HG02623 (cell line): ENCODE results near the gene PCLO.
A peak's percentile ranks its signal among the peaks of the same experiment; 100 is the strongest.

Source experiments
- ATAC-seq: cut with Tn5 transposase; IDR thresholded peaks from one replicate; pipeline ENCODE4 v1.9.1; 2021; ENCODE audit warnings: moderate library complexity; ENCODE audit not compliant: unreplicated experiment

Gene PCLO

DNA sequence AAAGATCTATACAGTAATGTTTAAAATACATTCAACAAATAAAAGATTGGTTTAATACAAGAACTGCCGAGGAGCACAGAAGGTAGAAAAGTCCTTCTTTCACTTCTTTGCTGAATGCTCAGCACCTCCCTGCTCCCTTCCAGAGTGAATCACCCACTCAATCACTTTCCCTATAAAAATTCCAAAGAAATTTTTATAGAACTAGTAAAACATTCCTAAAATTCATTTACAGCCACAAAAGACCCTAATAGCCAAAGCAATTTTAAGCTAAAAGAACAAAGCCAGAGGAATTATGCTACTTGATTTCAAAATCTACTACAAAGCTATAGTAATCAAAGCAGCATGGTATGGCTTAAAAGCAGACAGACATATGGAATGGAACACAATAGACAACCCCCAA is 320.9 kb downstream of the PCLO start:
- no peak for ATAC-seq

DNA sequence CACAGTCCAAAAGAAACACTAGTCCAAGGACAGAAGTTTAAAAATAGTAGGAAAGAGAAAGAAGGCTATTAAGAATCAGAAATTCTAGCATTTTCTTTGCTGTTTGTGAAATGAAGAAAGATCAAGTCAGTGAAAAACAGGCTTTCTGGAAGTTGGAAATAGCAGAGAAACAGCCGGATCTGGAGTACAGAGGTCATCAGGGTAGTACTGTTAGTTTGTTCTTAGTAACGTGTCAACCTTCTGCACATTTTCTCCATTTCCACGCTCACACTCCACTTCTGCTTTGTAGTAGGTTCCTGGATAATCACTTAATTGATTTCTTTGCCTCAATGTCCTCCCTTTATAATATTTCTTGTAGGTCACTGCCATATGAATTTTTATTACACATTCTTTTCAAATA is 322.6 kb downstream of the PCLO start:
- no peak for ATAC-seq

DNA sequence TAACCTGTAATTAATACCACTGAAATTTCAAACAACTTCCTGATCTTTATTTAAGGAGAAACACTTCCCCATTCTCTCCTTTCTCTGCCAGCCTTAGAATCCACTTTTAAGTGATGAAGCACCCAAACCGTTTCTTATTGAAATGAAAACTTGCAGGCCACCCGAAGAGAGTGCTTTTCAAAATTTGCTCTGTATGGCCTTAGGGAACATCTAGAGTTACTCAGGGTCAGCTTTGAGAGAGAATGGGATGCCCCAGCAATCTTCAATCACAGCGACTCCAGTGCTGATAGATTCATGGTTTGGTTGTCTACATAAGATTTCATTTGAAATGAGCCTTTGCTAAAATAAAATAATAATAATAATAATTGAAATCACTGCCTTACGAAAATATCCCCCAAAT is 323.1 kb downstream of the PCLO start:
- ATAC-seq: no peak

DNA sequence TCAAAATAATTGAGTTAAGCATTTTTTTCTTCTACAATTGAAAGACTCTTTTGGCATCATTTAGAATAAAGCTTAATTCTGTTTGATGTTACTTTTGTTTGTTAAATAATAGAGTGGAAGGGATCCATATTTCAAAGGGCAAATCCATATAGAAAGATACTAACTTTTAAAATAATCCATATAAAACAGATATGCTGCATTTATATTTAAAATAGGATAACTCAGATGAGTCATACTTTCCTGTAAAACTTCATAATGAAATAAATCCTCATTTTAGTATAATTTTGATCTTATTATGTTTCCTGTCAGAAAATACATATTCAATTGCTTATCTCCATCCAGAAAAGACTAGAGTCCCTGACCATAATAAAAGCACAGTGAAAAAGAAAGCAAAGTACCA is 323.6 kb downstream of the PCLO start:
- ATAC-seq: no peak

DNA sequence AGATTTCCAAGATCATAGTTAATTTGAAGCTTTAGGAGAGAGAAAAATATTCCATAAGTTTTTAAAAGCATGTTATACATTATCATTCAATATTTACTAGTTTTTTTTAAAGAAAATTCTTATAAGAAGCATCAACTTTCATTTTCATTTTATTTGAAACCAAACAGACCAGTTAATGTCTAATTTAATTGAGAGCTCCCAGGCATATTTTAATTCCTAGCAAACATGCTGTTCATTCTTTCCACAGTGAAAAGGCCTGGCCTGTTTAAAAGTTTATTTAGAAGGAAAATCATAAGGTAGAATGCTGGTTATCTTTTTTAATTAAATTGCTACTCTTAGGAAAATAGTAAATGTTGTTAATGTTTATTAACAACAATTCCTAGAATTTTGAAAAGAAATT is 324.4 kb downstream of the PCLO start:
- no peak for ATAC-seq

DNA sequence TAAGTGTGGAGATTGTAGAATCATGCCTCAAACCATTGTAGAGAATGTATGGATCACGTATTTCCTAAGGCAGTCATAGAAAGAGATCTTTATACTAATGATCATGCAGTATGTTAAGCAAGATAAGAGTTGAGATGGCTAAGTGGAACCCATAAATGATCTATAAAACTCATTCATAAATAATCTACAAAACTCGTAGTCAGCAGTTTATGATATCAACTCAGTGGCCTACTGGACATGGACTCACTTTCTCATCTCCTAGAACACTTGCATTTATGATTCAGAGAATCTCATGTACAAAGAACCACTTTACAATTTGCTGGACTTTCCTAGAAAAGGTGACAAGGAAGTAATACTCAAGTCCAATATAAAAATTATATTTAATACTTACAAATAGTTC is 339.6 kb downstream of the PCLO start:
- ATAC-seq: no peak

DNA sequence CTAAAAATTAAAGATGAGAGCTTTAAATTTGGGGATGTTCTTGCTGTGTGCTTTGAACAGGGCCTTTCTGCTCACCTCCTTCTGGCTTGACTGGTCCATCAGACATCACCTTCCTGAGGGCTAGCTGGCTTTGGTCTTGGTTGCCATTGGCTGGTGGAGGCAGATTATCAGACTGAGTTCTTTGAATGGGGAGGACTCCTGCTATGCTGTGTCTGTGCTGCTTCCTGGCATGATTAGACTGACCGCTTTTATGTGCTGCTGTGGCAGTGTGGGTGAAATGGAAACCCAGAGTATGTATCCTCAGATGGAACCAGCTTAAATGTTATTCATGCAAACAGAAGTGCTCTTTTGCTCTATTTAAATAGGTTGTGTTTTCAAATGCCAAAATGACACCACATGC is 341.6 kb downstream of the PCLO start:
- ATAC-seq: no peak

GRCh38 chr7:82818171-82818570 is 344.5 kb downstream of the PCLO start:
- no peak for ATAC-seq

DNA sequence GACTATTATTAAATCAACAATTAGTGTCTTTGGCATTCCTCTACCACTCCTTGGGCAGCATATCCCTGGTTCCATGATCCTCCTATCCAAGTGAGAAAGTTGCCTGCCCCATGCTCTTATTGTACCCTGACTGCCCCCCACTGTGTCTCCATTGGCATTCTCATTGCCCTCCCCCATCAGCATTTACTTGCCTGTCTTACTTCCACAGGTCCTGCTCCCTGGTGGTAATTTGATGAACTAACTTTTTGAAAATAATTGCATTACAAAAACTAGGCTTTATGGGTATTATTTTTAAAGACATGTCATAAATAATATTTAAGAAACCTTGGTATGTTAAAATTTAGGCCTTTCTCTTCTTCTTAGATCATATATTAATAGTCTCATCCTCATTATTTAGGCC is 346.4 kb downstream of the PCLO start:
- ATAC-seq: no peak

GRCh38 chr7:82810558-82811259 is 352.0 kb downstream of the PCLO start:
- ATAC-seq: peak; percentile 82

DNA sequence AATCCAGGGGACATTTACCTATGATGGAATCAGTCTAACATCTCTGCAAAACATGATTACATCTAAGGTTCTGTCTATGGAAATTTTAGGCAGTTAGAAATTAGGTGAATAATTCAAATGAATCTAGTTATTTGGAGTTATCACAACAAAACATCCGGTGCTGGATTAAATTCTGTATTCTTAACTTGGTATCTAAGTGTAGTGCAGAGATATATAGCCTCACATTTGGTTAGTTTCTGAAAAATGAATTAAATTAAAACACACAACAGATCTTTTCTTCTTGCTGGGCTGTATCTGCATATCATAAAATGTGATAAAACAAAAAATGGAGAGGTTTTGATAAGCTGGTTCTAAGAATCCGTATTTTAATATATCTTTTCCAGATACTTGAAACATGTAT is 354.1 kb downstream of the PCLO start:
- no peak for ATAC-seq

GRCh38 chr7:82805527-82805960 is 357.1 kb downstream of the PCLO start:
- no peak for ATAC-seq

- no peak for ATAC-seq
These were observed 359.3 kb downstream of the PCLO start for GRCh38 chr7:82803411-82803810.

DNA sequence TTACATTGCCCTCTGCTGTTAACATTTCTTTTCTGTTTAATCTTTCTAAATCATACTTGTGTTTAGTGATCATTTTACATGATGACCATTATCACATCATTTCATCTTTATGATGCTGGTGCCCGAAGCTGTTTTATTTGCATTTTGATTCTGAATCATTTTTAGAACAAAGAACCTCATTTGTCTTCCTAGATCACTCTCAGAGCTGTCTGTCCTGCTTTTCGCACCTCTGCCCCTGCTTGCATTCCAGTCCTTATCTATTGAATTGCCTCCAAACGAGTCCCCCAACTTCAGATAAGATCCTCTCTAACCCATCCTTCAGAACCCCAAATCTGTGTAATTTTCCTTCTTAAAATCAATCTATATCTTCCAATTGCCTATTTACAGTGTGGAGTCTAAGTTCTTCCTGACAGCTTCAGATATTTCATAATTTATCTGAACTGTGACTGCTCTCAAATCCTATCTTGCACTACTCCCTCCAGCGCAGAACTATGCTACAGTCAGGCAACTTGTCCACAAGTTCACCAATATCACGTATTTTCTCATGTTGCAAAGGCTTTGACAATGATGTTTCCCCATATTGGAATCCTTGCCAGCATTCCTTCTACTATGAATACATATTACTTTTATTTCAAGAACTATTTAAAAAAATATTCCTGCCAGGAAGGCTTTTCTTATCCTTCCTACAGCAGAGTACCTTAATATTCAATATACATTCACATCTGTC is 372.6 kb downstream of the PCLO start:
- no peak for ATAC-seq

DNA sequence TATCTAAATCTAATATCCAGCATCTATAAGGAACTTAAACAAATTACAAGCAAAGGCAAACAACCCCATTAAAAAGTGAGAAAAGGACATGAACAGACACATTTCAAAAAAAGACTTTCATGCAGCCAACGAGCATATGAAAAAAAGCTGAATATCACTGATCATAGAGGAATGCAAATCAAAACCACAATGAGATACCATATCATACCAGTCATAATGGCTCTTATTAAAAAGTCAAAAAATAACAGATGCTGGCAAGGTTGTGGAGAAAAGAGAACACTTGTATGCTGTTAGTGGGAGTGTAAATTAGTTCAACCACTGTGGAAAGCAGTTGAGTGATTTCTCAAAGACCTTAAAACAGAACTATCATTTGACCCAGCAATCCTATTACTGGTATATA is 384.7 kb downstream of the PCLO start:
- ATAC-seq: no peak

DNA sequence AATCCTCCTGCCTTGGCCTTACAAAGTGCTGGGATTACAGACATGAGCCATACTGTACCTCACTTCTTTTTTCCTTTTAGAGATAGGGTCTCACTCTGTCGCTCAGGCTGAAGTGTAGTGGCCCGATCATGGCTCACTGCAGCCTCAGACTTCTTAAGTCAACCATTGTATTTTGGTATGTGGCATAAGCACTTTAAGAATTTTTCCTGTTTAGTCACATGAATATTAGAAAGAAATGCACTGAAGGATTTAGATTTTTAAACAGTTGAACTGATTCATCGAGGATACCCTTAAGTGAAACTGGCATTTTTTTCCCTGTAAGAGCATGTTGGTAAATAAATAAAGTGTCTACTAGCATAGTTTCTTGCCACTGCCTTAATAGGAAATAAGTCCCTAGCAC is 399.8 kb downstream of the PCLO start:
- ATAC-seq: no peak

DNA sequence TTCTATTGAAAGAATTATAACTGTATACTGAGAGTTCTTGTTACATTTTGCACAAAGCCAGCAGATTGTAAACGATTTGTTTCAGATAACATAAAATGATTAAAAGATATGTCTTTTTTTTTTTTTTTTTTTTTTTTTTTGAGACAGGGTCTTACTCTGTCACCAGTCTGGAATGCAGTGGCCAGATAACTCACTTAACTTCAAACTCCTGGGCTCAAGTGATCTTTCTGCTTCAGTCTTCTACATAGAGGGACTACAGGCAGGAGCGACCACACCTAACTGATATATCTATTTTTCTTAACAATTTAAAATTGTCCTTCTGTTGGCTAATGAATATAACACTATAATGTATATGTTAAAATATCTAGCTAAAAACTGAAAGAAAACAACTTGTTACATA is 401.9 kb downstream of the PCLO start:
- ATAC-seq: no peak

DNA sequence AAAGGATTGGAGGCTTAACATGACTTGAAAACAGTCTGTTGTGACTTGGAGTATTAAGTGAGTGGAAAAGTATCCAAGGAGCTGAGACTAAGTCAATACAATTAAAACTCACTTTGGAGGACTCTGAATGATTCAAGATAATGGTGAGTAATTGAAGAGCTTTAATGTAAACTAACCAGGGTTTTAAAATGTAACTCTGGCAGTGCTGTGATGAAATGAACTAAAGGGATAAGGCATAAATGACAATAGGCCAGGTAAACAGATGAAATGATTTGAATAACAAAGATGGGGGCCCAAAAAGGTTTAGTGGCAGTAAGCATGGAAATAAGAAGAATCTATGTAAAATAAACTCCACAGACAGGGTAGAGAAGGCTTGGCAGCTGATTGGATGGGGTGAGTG is 402.6 kb downstream of the PCLO start:
- ATAC-seq: no peak

- no peak for ATAC-seq
These were observed 406.8 kb downstream of the PCLO start for GRCh38 chr7:82755705-82756551.

DNA sequence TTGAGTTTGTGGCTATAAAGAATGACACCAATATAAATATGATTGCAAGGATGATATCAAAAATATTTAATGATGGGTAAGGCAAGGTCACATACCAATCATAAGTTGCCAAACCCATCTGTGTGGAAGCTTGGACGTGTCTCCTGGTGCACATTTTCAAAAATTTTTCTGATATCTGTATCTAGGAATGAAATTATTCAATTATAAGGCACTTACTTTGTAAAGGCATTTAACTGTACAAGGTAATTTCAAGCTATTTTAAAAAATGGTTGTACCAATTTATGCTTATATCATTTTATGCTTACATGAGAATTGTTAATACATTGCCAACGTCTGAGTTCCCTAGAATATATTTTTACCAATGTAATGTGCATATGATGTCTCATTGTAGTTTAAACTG is 412.7 kb downstream of the PCLO start:
- no peak for ATAC-seq

DNA sequence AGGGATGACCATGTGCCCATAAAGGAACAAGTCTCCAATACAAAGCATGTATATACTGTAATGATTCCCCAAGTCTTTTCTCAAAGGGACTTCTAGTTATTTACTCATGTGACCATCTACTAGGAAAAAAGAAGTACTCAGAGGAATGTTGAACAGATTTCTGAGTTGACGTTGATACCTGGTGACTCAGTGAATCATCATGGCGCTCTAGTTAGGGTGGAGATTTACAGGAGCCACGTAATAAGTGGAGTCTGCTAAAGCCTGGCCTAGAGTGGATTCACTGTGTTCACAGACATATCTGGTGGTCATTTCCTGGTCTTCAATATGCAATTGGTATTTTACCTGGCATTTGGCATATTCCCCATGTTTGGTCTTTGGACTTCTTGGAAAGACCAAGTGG is 416.9 kb downstream of the PCLO start:
- ATAC-seq: no peak

- no peak for ATAC-seq
These were observed 417.6 kb downstream of the PCLO start for GRCh38 chr7:82745117-82745516.
